ENCODE measurements around the gene MYBL2.
"Not testable (repeated sequence)": the region's sequence is repeated elsewhere in the genome, so short reads cannot be mapped to it uniquely, and the experiment has no call there.

Gene MYBL2

DNA sequence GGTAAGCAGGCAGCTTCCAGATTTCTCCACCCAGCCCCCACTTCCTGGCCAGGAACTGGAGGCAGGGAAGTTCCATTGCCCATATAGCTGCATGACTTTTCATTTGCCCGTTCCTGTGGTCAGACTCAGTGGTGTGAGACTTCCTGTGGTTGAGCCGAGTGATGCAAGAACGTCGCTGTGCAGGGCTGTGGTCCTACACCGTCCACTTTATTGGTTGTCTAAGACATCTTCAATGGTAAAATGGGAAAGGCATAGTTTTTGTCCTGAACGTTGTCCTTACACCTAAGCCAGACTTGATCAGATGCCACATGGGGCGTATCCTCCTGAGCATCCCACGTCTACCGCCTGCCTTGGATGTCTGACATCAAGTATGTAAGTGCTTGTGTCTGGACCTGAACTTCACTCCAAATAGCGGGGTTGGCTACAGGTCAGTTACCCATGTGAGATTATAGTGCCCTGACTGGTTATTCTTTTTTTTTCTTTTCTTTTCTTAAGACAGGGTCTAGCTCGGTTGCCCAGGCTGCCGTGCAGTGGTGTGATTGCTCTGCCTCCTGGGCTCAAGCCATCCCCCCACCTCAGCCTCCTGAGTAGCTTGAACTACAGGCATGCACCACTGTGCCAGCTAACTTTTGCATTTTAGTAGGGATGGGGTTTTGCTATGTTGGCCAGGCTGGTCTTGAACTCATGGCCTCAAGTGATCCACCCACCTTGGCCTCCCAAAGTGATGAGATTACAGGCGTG lies 85.8 kb downstream of the MYBL2 start:
- DNase-seq = no peak

DNA sequence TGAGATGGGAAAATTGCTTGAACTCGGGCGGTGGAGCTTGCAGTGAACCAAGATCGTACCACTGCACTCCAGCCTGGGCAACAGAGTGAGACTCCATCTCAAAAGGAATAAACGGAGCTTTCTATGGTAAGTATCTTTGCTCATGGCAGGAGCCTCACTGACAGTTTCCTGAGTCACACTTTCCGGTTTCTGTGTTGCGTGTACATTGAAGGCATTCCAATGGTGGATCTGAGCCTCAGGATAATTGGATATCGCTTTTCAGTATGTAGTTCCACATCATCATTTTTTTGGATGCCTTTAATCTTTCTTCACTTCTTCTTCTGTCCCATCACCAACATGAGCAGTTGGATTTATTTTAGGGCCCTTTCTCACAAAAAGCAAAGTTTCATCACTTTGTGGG lies 88.5 kb downstream of the MYBL2 start:
- DNase-seq = no peak

DNA sequence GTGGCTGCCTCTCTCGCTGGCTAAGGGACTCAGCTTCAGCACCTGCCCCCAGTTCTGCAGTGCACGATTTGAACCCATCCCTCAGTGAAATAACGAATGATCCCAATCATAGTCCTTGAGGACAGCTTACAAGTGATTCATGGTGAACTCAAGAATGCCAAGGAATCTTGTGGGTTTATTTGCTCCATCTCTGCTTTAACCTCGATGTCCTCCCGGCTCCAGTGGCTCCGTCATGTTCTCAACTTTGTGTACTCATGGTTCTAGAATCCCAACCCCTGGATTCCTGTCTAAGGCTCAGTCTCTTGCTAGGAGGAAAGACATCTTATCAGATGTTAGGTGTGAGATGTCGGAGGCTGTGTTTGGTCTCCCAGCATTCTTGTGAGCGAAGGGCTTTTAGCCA lies 88.9 kb downstream of the MYBL2 start:
- no peak for DNase-seq

DNA sequence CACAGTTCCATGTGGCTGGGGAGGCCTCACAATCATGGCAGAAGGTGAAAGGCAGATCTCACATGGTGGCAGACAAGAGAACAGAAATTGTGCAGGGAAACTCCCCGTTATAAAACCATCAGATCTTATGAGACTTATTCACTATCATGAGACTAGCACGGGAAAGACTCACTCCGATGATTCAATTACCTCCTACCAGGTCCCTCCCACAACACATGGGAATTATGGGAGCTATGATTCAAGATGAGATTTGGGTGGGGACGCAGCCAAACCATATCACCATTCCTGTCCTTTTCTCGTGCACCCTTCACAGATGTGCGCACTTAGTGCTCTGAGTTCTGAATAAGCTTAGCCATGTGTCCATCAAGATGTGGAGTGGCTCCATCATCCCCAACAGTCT lies 91.0 kb downstream of the MYBL2 start:
- DNase-seq = not testable (repeated sequence)

DNA sequence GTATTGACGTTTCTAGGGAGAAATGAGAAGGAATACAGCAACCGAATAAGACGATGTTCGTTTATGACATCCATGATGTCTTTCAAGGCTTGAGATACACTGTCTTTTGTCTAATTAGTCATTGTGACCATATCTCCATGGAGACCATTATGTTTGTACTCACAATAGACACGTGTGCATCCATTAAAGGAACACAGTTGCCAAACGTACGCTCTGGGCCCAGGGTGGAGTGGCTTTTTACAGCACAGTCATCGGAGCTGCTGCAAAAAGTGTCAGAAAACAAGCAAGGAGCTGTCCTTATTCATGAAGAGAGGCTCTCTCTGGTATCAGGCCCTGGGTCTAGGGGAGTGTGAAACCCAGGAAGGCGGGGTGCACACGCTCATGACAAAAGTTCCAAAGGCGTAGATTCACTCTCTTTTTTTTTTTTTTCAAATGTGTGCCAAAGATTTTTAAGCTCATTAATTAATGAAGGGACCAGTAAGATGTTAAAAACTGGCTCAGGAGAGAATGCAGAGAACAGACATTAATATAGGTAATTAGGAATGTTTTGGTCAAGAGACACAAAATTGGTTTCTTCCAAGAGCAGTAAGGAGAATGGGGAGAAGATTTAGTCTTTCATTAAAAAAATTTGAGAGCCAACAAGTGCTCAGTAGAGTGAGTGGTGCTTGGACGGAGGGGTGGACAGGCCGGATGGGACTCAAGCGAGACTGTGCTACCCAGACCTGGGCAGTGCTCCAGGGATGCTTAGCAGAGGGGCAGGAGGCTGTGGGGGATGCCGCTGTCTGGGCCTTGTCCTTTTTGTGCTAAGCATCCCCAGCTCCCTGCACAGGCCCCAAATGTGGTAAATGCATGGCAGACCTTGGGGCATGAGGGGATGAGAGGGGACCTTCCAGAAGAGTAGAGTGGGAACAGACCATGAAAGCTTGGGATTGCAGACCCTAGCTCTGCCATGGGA lies 94.7 kb downstream of the MYBL2 start:
- no peak for DNase-seq

DNA sequence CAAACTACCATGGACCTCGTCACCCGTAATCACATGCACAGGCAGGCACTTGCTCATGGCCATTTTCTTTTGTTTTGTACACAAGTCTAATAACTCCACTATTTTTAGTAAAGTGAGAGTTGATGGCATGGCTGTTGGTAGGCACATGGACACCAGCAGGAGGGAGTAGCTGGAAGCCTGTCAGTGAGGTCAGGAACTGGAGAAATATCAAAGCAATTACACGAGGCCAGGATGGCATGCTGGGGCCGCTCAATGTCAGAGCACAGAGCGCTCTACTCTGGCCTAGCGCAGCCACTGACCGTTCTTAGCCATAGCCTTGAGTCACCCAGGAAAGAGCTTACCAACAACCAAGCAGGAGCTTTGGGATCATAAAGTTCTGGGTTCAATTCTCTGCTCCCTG lies 96.0 kb downstream of the MYBL2 start:
- no peak for DNase-seq

DNA sequence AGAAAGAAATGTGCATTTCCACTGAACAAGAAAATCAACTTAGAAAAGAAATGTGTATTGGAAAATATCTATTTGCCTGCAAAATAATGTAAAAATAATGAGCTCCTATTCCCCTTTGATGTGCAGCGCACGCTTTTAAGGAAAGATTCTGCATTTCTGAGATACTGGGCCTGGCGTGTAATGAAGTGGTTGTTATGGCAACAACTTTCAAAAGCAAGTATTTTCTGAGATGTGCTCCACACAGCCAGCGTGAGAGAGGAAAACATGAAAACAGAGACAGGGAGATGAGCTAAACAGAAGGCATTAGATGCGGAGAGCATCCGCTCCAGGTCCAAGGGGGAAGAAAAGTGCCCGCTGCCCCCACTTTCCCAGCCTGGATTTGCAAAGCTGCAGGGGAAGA lies 99.0 kb downstream of the MYBL2 start:
- no peak for DNase-seq

Measured in activated CD4-positive, alpha-beta T cell treated with anti-CD3 and anti-CD28 coated beads for 1 hour (primary cell).